Measurements from ENCODE around the gene OTX2.

- TF ChIP-seq ATF3 (IDR thresholded peaks at IDR 0.05) (no peak), CTCF (IDR thresholded peaks at IDR 0.05 in 2 of 3, conservative IDR thresholded peaks at IDR 0.05 in 1 of 3; ENCODE audit: borderline replicate concordance in 1 of 3, insufficient read depth in 1 of 3, low read depth in 2 of 3, low read length in 2 of 3) (no peak), SRF (IDR thresholded peaks at IDR 0.05; ENCODE audit: low read depth) (no peak), JUND (IDR thresholded peaks at IDR 0.05) (no peak), EZH2 (IDR thresholded peaks at IDR 0.05) (no peak), MAX (IDR thresholded peaks at IDR 0.05) (no peak), FOSL1 (IDR thresholded peaks at IDR 0.05; ENCODE audit: low read depth) (no peak), CEBPB (IDR thresholded peaks at IDR 0.05; ENCODE audit: low read depth) (no peak), POLR2A (IDR thresholded peaks at IDR 0.05; ENCODE audit: borderline replicate concordance, extremely low read depth, insufficient read depth, insufficient read length) (no peak)
These were observed 51.2 kb downstream of the OTX2 start for GRCh38 chr14:56759094-56759493.
